Spleen (tissue), 13 donors: ENCODE measurements around the gene MYO1D. TPM values are rescaled to one million over a fixed set of nuclear protein-coding genes. Genes with fewer than 3 reads are reported as not detected.
"Not testable (repeated sequence)": the region's sequence is repeated elsewhere in the genome, so short reads cannot be mapped to it uniquely, and the experiment has no call there.

Experiments used
- DNase-seq: peaks from one replicate; pipeline ENCODE4 v3.0.0-alpha.2; 2020
- H3K27ac ChIP-seq, 8 donors: fragments of 200-600 bp; sonication (generic) in 7 of 8; 1 replicate in 4 of 8; 2 replicates in 4 of 8; pipeline versions ENCODE4 v1.5.0 to v1.8.0; 2016 to 2021; ENCODE audit warnings: inconsistent platforms in 4 of 8, mild to moderate bottlenecking in 4 of 8, moderate library complexity in 1 of 8
- H3K27me3 ChIP-seq, 7 donors: fragments of 200-600 bp; sonication (generic) in 6 of 7; replicated peaks in 1 of 7; 1 replicate in 4 of 7; 2 replicates in 3 of 7; pipeline versions ENCODE4 v1.5.0 to v1.8.0; 2016 to 2021; ENCODE audit warnings: inconsistent platforms in 3 of 7, mild to moderate bottlenecking in 1 of 7
- H3K36me3 ChIP-seq, 6 donors: fragments of 200-600 bp; sonication (generic) in 5 of 6; 1 replicate in 4 of 6; 2 replicates in 2 of 6; pipeline versions ENCODE4 v1.5.0 to v1.8.0; 2016 to 2021; ENCODE audit warnings: inconsistent platforms in 2 of 6
- H3K4me1 ChIP-seq, 6 donors: fragments of 200-600 bp; sonication (generic) in 5 of 6; 1 replicate in 3 of 6; 2 replicates in 3 of 6; pipeline versions ENCODE4 v1.5.0 to v1.8.0; 2016 to 2021; ENCODE audit warnings: inconsistent platforms in 3 of 6
- H3K4me3 ChIP-seq, 8 donors: fragments of 200-600 bp; sonication (generic) in 7 of 8; 1 replicate in 4 of 8; 2 replicates in 4 of 8; pipeline versions ENCODE4 v1.5.0 to v1.8.0; 2016 to 2021; ENCODE audit warnings: inconsistent platforms in 4 of 8, mild to moderate bottlenecking in 4 of 8, moderate library complexity in 2 of 8
- H3K9me3 ChIP-seq, 8 donors: fragments of 200-600 bp; sonication (generic) in 7 of 8; 1 replicate in 4 of 8; 2 replicates in 4 of 8; pipeline versions ENCODE4 v1.5.0 to v1.8.0; 2016 to 2021; ENCODE audit warnings: inconsistent platforms in 4 of 8
- CTCF ChIP-seq, 11 experiments: fragments of 200-600 bp in 7 of 11; fragments of 450-650 bp in 4 of 11; sonication (generic) in 4 of 11; IDR thresholded peaks in 8 of 11; conservative IDR thresholded peaks in 3 of 11; 1 replicate in 7 of 11; 2 replicates in 4 of 11; pipeline versions ENCODE4 v1.4.0 to v1.8.0; 2016 to 2021; ENCODE audit warnings: antibody characterized with exemption in 11 of 11, inconsistent platforms in 4 of 11, mild to moderate bottlenecking in 1 of 11
- POLR2A ChIP-seq, 3 donors: fragments of 450-650 bp; IDR thresholded peaks; one replicate each; pipeline ENCODE4 v1.5.1; 2017; ENCODE audit warnings: antibody characterized with exemption in 3 of 3, mild to moderate bottlenecking in 1 of 3
- POLR2AphosphoS5 ChIP-seq, 3 donors: sonication (generic); formaldehyde crosslinking; IDR thresholded peaks; one replicate each; pipeline ENCODE4 v1.5.1; 2017; ENCODE audit warnings: antibody characterized with exemption in 3 of 3
- WGBS, 5 donors: extraction: QIAGEN DNeasy Blood & Tissue Kit in 3 of 5; methylation state at CpG; one replicate each; pipeline versions ENCODE4 v1.1.5 to v1.1.7; 2013 to 2018; 5-methylcytosine and 5-hydroxymethylcytosine counted together
- intact Hi-C: fragments of 100-400 bp; cut with DNase I; formaldehyde crosslinking; loops from one replicate; pipeline ENCODE4 v1.15.0; 2023; ENCODE audit warnings: low total_unique reads
- long read RNA-seq, 2 donors: transcript quantifications; one replicate each; lab custom pipeline, GENCODE V29; 2026
- polyA plus RNA-seq, 3 donors: library from polyadenylated mRNA; stranded (reverse); fragments of 200-250 nt; gene quantifications; one replicate each; pipeline ENCODE4 v1.2.1, GENCODE V29; 2013
- total RNA-seq, 7 donors: library from RNA; depleted of rRNA in 3 of 7; stranded (reverse); fragments of >200 nt in 3 of 7; fragmentation: NEBNext Ultra II Directional in 4 of 7; extraction: Animal tissue kit (Norgen Biotek cat#: 25700) in 4 of 7; gene quantifications; one replicate each; pipeline versions ENCODE4 v1.1.0 to v1.2.1, GENCODE V29; 2016 to 2021
- donor health status: healthy with polysubstance abuse.
- donor health status: DM: no; HTN: no; CAD: no; lungs with moderate emphysema.
- donor health status: DM: no; HTN: no; CAD: no.
- donor health status: Bipolar disorder and iron deficiency.
- donor health status: healthy.
- donor health status: DM: no; HTN: no; CAD: no.
- donor health status: DM: yes; HTN: yes; CAD: no.

Gene MYO1D
- total RNA-seq (10 to 100 TPM; 20.6 to 36.4 (median 24.1) TPM), polyA plus RNA-seq (1 to 10 TPM; 2.3 to 7.5 (median 2.7) TPM)
- long read RNA-seq, donor 1, full-length matches to known transcripts: 2 of 2 reads
- long read RNA-seq, donor 1, partial matches to known transcripts: 0 of 2 reads
- long read RNA-seq, donor 1, other reads (novel, unspliced or antisense): 0 of 2 reads
- long read RNA-seq, donor 2, full-length matches to known transcripts: 2 of 2 reads
- long read RNA-seq, donor 2, partial matches to known transcripts: 0 of 2 reads
- long read RNA-seq, donor 2, other reads (novel, unspliced or antisense): 0 of 2 reads

GRCh38 chr17:32876417-32877163 is at the start of gene MYO1D:
TSS of gene MYO1D (minus strand) at chr17:32877124. CDS start at chr17:32876872, 252 bp downstream.
- intact Hi-C loops: no loop called here
- peak; percentile 89 for DNase-seq
- Histone ChIP-seq H3K9me3 (no peaks in the 10 kb centered on the region), H3K4me3 (peak within 1 kb of the TSS; percentile 55 to 99 (median 88)), H3K36me3 (no peaks in the 10 kb centered on the region), H3K4me1 (peaks cover 6 to 36% (median 23%) of the 10 kb centered on the region in 6 donors), H3K27ac (peak within 1 kb of the TSS; percentile 78 to 96 (median 85)), H3K27me3 (peaks cover 0 to 17% (median 0%) of the 10 kb centered on the region in 7 donors)
- 0 to 1% (median 1%) methylated on average over 18 to 101 of the region's 101 CpGs for WGBS, 5 donors
- TF ChIP-seq POLR2AphosphoS5 (IDR thresholded peaks at IDR 0.05) (peak; percentile 76 to 84 (median 81)), POLR2A (IDR thresholded peaks at IDR 0.05) (no peak), CTCF (IDR thresholded peaks at IDR 0.05 in 8 of 11, conservative IDR thresholded peaks at IDR 0.05 in 3 of 11) (peak in 8 of 11 experiments; percentile 13 to 60 (median 44))

DNA sequence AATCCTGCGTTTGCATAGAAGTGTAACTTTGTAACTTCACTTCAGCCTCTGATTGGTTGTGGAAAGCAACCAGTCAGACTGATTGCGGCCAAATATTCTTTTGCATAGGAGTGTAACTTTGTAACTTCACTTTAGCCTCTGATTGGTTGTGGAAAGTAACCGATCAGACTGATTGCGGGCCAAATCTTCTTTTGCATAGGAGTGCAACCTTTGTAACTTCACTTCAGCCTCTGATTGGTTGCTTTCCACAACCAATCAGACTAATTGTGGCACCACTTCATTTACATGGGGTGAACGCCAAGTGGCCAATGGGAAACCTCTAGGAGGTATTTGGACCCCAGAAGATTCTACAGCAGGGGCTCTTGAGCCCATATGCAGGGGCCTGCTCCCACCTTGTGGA is 49.3 kb upstream of the MYO1D start:
- DNase-seq: no peak
- intact Hi-C loops: no loop called here
- 90 to 96% (median 94%) methylated on average over 5 of the region's 5 CpGs for WGBS, 5 donors

DNA sequence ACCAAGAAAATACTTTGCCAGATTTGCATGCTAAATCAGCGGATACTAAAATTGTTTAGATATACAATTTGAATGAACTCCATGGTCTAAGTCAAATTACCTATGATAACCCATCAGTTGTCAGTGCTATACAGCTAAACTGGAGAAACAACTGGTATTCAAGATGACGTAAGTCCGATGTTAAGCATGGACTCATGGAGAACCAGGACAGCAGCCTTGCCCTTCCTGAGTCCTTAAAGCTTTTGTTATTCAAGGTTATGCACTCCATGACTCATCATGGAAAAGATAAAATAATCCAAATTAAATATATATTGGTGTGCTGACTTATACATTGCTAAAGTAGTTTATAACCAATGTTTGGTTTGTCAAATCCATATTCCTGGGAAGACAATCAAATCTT is 47.0 kb upstream of the MYO1D start:
- H3K4me3 ChIP-seq, intact Hi-C loops, H3K36me3 ChIP-seq, H3K27ac ChIP-seq, H3K9me3 ChIP-seq, DNase-seq: not testable (repeated sequence)
- 70 to 95% (median 88%) methylated on average over 3 of the region's 3 CpGs for WGBS, 5 donors
- peaks cover 0 to 17% (median 14%) of the 10 kb centered on the region in 6 donors for H3K4me1 ChIP-seq
- peaks cover 0 to 34% (median 14%) of the 10 kb centered on the region in 7 donors for H3K27me3 ChIP-seq

More for the DNA sequence above, 49.3 kb upstream of the MYO1D start:
- Histone ChIP-seq H3K4me1 (peaks cover 0 to 20% (median 14%) of the 10 kb centered on the region in 6 donors), H3K4me3 (no peak overlapping the region), H3K27ac (no peak overlapping the region), H3K36me3 (no peaks in the 10 kb centered on the region), H3K27me3 (peaks cover 0 to 49% (median 14%) of the 10 kb centered on the region in 7 donors), H3K9me3 (no peaks in the 10 kb centered on the region)
- TF ChIP-seq POLR2A (IDR thresholded peaks at IDR 0.05) (no peak), CTCF (IDR thresholded peaks at IDR 0.05 in 8 of 11, conservative IDR thresholded peaks at IDR 0.05 in 3 of 11) (no peak), POLR2AphosphoS5 (IDR thresholded peaks at IDR 0.05) (no peak)

- Histone ChIP-seq H3K27me3 (peaks cover 0 to 6% (median 0%) of the 10 kb centered on the region in 7 donors), H3K4me1 (no peaks in the 10 kb centered on the region), H3K27ac (no peak overlapping the region), H3K4me3 (no peak overlapping the region), H3K9me3 (no peaks in the 10 kb centered on the region), H3K36me3 (no peaks in the 10 kb centered on the region)
- TF ChIP-seq POLR2A (IDR thresholded peaks at IDR 0.05): no peak
- TF ChIP-seq CTCF (IDR thresholded peaks at IDR 0.05 in 8 of 11, conservative IDR thresholded peaks at IDR 0.05 in 3 of 11): no peak
- no peak for DNase-seq
- intact Hi-C loops: no loop called here
- 87 to 98% (median 96%) methylated on average over 10 of the region's 10 CpGs for WGBS, 5 donors
Measured at GRCh38 chr17:32921017-32921416, 44.1 kb upstream of the MYO1D start.
